CD1c-positive myeloid dendritic cell (primary cell): Measurements from ENCODE around the gene NAA15.
"Not testable (repeated sequence)": the region's sequence is repeated elsewhere in the genome, so short reads cannot be mapped to it uniquely, and the experiment has no call there.

Experiments
- DNase-seq: peaks from one replicate; pipeline ENCODE4 v3.0.0-alpha.2; 2016; ENCODE audit errors: extremely low spot score

NAA15 gene

GRCh38 chr4:139301113-139301820 lies at the start of gene NAA15:
NAA15 (plus strand) TSS chr4:139301505; CDS start chr4:139301778, 273 bp downstream.
- DNase-seq, result peak; percentile 99

GRCh38 chr4:139253046-139253445 lies 48.3 kb upstream of the NAA15 start:
- no peak for DNase-seq

- no peak for DNase-seq
Observed at GRCh38 chr4:139253713-139254112, 47.6 kb upstream of the NAA15 start.

- not testable (repeated sequence) for DNase-seq
Observed at GRCh38 chr4:139255581-139255980, 45.7 kb upstream of the NAA15 start.

GRCh38 chr4:139256349-139256748 lies 45.0 kb upstream of the NAA15 start:
- DNase-seq, result no peak

GRCh38 chr4:139265654-139266053 lies 35.7 kb upstream of the NAA15 start:
- no peak for DNase-seq

- DNase-seq, result no peak
Observed at GRCh38 chr4:139266208-139266582, 35.1 kb upstream of the NAA15 start.

- DNase-seq, result peak; percentile 56
Observed at GRCh38 chr4:139266583-139267257, 34.6 kb upstream of the NAA15 start.

- DNase-seq, result no peak
Observed at GRCh38 chr4:139267301-139267700, 34.0 kb upstream of the NAA15 start.

- DNase-seq, result no peak
Observed at GRCh38 chr4:139273835-139274234, 27.5 kb upstream of the NAA15 start.

GRCh38 chr4:139274790-139275189 lies 26.5 kb upstream of the NAA15 start:
- DNase-seq, result no peak

GRCh38 chr4:139275281-139275735 lies 26.0 kb upstream of the NAA15 start:
- no peak for DNase-seq

GRCh38 chr4:139278485-139278884 lies 22.8 kb upstream of the NAA15 start:
- no peak for DNase-seq

GRCh38 chr4:139278912-139279759 lies 22.2 kb upstream of the NAA15 start:
- DNase-seq, result no peak

- no peak for DNase-seq
Observed at GRCh38 chr4:139279760-139280620, 21.3 kb upstream of the NAA15 start, which contains the start of gene MGARP. MGARP (minus strand) TSS chr4:139280225; CDS start chr4:139280158, 67 bp downstream.

- DNase-seq, result no peak
Observed at GRCh38 chr4:139282065-139282720, 19.1 kb upstream of the NAA15 start.

- DNase-seq, result no peak
Observed at GRCh38 chr4:139282721-139283075, 18.6 kb upstream of the NAA15 start.

GRCh38 chr4:139286186-139286698 lies 15.1 kb upstream of the NAA15 start:
- DNase-seq, result no peak

- DNase-seq, result peak; percentile 99
Observed at GRCh38 chr4:139295206-139295941, 5.9 kb upstream of the NAA15 start.

- no peak for DNase-seq
Observed at GRCh38 chr4:139295942-139296299, 5.4 kb upstream of the NAA15 start.
